ENCODE data around the gene IFNA14.
"Not testable (repeated sequence)": the region's sequence is repeated elsewhere in the genome, so short reads cannot be mapped to it uniquely, and the experiment has no call there.

The IFNA14 gene

DNA sequence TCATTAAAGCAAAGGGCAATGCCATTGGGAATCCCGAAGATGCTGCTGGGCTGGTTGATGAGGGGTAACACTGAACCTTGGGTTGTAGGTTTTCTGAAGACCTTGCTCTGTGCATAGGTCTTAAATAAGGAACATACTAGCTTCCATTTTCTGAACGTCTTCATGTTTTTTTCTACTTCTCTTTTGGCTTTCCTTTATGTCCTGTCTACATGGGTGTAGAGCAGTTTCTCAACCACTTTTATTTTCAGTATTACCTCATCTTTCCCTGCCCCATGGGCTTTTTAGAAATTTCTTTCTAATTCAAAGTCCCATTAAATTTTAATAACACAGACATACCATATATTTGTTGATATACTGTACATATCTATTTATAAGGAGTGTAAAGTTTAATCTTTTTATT, at the start of gene IFNA14:
IFNA14 (minus strand) TSS at position 95 of the 400 bp plus-strand sequence; CDS start at position 25, 70 bp downstream.
- no peak for DNase-seq

DNA sequence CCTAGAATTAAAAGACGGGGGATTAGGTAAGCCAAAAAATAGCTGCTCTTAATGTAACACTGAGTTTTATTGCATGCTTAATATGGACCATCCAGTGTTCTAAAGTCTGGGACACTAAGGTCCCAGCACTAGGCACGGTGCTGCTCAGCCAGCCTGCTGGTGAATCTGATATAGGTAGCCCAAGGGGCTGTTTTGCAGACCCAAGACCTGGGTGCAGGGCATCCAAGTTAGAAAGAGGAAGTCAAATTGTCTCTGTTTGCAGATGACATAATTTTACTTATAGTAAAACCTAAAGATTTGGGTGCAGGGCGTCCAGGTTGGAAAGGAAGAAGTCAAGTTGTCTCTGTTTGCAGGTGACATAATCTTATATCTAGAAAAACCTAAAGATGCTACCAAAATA, 47.5 kb upstream of the IFNA14 start:
- DNase-seq: no peak

DNA sequence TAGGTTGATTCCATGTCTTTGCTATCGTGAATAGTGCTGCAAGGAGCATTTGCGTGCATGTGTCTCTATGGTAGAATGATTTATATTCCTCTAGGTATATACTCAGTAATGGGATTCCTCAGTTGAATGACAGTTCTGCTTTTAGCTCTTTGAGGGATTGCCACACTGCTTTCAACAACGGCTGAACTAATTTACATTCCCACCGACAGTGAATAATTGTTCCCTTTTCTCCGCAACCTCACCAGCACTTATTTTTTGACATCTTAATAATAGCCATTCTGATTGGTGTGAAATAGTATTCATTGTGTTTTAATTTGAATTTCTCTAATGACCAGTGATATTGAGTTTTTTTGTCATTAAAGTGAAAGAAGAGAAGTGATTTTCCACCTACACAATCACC, 46.9 kb upstream of the IFNA14 start:
- DNase-seq: no peak

DNA sequence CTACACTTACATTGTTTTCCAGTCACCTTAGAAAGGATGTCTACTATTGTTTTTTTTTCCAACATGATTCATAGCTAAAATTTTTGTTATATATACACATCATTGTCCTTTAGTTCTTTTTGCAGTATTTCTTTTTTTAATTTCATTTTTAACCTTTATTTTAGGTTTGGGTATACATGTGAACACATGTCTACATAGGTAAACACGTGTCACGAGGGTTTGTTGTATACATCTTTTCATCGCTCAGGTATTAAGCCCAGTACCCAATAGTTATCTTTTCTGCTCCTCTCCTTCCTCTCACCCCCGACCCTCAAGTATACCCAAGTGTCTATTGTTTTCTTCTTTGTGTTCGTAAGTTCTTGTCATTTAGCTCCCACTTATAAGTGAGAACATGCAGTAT, 46.3 kb upstream of the IFNA14 start:
- DNase-seq: no peak

DNA sequence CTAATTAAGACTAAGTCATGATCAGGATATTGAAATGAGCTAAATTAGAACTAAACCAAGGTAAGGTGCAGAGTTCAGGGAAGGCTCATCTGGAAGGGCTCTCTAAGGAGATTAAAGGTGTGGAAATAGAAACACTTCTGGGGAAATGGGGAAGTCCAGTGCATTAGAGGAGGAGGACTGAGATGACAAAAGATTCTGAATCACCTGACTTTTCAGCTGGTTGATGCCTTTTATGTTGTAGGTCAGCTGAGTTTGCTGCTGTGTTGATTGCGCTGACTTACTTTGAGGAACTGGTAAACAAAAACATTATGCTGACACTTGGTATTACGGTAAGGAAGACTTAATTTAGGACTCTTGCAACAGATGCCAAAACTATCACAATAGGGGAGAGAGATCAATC, 41.5 kb upstream of the IFNA14 start:
- DNase-seq: no peak

- DNase-seq: no peak
Measured at GRCh38 chr9:21268347-21268657, 28.5 kb upstream of the IFNA14 start.

GRCh38 chr9:21267485-21268346, 27.9 kb upstream of the IFNA14 start:
- DNase-seq: no peak

DNA sequence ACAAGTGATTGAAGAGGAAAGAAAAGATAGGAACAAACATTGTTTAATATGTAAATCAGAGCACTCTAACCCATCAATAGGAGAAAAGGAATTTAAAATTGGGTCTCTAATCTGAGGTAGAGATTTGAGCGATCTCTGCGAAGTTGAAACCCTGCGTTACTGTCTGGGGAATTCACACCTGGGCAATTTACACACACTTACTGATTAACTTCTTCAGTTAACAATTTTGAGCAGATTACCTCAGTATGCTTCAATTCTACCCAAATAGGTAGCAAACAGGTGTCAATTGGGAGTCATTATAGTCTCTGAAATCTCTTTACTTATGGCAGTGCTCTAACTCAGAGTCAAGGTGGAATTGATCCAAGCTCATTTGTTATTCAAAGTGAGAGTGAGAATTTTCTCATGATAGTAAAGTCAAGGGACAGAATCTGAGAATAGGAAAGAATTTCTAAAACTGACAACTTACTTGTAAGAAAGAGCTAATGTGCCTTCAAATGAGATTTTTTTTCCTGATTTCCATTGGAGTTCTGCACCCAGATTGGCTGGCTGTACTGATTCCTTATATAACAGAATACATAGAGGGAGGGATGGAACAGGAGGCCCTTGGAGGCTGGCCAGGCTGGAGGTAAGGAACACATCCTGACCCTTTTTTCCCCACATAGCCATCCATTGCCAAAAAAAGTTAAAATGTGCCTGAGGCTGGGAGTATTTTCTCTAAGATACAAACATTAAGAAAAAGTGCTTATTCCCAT, 27.1 kb upstream of the IFNA14 start:
- no peak for DNase-seq

- DNase-seq: no peak
Measured at GRCh38 chr9:21265421-21266189, 25.8 kb upstream of the IFNA14 start.

DNA sequence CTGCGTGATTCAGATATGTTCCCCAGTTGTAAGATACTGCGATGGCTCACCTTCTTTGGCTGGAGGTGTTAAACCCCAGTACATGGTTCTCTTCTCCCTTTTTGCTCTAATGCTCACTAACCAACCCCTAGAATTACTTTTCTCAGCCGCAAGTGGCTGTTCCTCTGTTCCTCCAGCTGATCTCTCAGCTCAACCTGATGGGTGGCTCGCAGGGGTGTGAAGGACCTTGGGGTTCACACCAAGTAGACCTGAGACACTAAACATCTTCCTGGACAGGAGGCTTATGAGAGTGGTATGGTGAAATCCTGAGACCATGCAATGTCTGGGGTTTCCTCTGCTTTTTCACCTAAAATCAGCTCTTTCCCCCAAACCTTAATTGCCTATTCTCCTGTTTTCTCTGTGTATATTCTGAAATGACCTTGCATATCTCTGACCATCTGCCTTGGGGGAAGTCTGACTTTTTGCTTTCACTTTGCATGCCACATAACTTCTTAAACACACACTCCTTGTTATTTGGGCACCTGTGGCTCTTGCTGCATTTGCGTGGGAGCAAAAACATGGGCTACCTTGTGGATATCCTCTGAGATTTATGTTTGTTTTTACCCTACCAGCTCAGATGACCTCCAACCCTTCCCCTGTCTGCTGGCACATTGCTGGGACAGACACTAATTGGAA, 15.9 kb upstream of the IFNA14 start:
- no peak for DNase-seq

DNA sequence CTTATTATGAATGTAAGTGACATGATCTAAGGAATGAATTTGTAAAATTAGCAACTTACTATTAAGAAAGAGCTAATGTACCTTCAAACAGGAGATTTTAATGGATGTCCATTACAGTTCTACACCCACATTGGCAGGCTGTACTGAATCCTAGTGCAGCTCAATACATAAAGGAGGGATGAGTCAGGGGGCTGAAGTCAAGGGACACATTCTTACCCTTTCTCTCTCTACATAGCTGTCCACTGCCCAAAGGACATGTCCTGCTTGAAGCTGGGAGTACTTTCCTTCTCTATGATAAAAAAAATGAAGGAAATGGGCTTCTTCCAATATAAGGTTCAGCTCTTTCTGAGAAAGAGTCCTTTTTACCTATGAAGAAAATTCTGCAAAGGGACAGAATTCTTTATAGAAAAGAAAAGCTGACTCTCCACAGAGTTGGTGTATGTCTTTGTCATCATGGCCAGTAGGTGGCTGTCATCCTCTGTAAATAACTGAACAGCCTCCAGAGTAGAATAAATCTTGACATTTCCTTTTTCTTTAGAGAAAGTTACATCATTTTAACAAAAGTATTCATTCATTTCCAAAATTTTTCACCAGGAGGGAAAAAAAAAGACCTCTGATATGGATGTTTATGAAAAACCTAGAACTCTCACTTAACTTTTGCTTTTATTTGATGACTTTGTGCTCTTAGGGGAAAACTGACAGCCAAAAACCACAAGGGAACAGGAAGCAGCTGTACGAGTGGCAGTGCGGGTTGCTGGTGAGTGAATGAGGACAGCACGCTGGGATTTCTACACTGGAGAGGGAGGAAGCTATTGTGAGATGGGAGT, 13.1 kb upstream of the IFNA14 start:
- DNase-seq: peak; percentile 23

- DNase-seq: no peak
Measured at GRCh38 chr9:21251638-21252037, 11.8 kb upstream of the IFNA14 start.

DNA sequence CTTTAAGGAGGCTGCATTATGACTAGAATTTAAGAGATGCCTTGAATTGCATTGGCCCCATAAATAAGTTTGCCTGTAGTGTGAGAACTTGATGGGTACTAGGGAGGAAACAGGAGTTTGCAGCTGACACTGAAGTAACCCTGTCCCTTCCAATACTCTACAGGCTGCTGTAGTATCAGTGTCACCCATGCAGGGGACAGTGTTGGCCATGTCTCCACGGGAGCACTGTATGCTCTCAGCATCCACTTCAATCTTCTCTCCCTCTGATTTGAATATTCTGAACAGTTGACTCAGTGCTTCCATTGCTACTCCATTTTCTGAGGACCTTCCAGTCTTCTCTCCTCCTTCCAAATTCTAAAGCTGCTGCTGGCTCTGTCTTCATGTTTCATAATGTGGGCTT, 11.4 kb upstream of the IFNA14 start:
- DNase-seq: no peak

GRCh38 chr9:21244836-21245235, 5.0 kb upstream of the IFNA14 start:
- no peak for DNase-seq

DNA sequence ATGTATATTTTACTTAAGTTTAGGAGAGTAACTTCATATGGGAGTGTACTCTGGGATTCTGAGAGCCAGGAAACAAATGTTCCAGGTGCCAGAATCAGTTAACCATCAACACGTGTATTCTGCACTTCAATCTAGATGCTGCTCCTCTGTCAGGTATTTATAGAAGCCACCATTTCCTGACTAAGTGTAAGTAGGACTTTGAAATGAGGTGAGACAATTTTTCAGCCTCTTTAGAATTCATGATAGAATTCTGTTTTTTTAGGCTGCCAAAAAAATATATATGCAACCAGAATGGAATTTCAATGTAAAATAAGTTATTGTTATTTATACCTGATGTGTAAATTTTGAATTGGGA, 3.5 kb downstream of the IFNA14 start:
- DNase-seq: not testable (repeated sequence)

- DNase-seq: peak; percentile 44
Measured at GRCh38 chr9:21235468-21236359, 4.1 kb downstream of the IFNA14 start.

GRCh38 chr9:21234153-21234687, 5.6 kb downstream of the IFNA14 start:
- DNase-seq: no peak

DNA sequence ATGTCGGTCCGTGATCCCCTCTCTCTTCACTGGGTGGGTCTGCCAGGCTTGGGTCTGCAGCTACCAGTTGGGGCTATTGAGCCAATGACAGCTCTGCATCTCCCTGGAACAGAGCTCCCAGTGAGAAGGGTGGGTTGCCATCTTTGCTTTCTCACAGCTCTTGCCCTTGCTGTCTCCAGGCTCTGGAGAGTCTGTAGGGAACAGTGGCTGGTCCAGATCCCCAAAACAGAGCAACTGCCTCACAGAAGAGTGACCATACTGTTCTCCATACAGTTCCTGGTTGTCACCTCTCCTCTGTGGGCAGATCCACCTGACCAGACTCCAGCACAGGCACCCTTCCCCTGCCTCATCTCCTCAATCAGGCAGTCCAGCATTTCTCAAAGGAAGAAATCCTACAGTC, 6.5 kb downstream of the IFNA14 start:
- DNase-seq: no peak

DNA sequence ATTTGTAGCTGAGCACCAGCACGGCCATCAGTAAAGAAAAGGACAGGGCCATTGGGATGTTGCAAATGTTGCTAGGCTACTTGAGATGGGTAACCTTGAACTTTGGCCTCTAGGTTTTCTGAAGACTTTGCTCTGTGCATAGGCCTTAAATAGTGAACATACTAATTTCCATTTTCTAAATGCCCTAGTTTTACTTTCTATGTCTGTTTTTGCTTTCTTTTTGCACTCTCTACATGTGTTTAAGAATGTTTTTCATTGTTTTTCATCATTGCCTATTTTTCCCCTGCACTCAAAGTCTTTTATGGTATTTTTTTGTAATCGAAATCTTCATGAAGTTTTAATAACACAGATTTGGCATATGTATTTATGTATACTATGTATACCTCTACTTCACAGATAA, 11.7 kb downstream of the IFNA14 start, which contains the start of gene IFNA17:
IFNA17 (minus strand) TSS at position 101 of the 400 bp plus-strand sequence; CDS start at position 52, 49 bp downstream.
- no peak for DNase-seq

DNA sequence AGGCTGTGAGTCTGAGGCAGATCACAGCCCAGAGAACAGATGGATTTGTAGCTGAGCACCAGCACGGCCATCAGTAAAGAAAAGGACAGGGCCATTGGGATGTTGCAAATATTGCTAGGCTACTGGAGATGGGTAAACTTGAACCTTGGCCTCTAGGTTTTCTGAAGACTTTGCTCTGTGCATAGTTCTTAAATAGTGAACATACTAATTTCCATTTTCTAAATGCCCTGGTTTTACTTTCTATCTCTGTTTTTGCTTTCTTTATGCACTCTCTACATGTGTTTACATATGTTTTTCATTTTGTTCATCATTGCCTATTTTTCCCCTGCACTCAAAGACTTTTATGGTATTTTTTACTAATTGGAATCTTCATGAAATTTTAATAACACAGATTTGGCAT, 22.6 kb downstream of the IFNA14 start, which contains the start of gene IFNA16:
IFNA16 (minus strand) TSS at position 101 of the 400 bp plus-strand sequence; CDS start at position 95, 6 bp downstream.
- DNase-seq: not testable (repeated sequence)

All from NCI-H774 (cell line).